HEK293 (cell line): Measurements from ENCODE around the gene ZBTB20.

ENCODE experiments used
- BCL11A ChIP-seq: fragments of 450-650 bp; formaldehyde crosslinking; IDR thresholded peaks from 2 replicates; pipeline ENCODE4 v1.5.1; 2016; ENCODE audit warnings: low read depth, missing biosample characterization, missing genetic modification characterization
- GLIS2 ChIP-seq: fragments of 450-650 bp; formaldehyde crosslinking; IDR thresholded peaks from 2 replicates; pipeline ENCODE4 v1.5.1; 2016; ENCODE audit warnings: missing biosample characterization, missing genetic modification characterization
- HOXD13 ChIP-seq: sonication (generic); formaldehyde crosslinking; IDR thresholded peaks from 2 replicates; pipeline ENCODE4 v1.8.0; 2022; ENCODE audit warnings: missing genetic modification reagents, borderline replicate concordance
- KLF17 ChIP-seq: fragments of 450-650 bp; formaldehyde crosslinking; IDR thresholded peaks from 2 replicates; pipeline ENCODE4 v1.5.1; 2016; ENCODE audit warnings: missing biosample characterization, missing genetic modification characterization
- TRIM28 ChIP-seq: IDR thresholded peaks from 2 replicates; pipeline ENCODE4 v1.6.1; 2011; ENCODE audit warnings: low read length, control low read depth, borderline replicate concordance
- YY1 ChIP-seq: fragments of 450-650 bp; formaldehyde crosslinking; IDR thresholded peaks from 2 replicates; pipeline ENCODE4 v1.5.1; 2018; ENCODE audit warnings: missing biosample characterization, missing genetic modification characterization
- ZFHX2 ChIP-seq: fragments of 450-650 bp; formaldehyde crosslinking; conservative IDR thresholded peaks from 2 replicates; pipeline ENCODE4 v1.5.1; 2016; ENCODE audit warnings: missing biosample characterization, missing genetic modification characterization
- ZIC2 ChIP-seq: fragments of 450-650 bp; formaldehyde crosslinking; IDR thresholded peaks from 2 replicates; pipeline ENCODE4 v1.5.1; 2016; ENCODE audit warnings: missing biosample characterization, missing genetic modification characterization
- ZNF140 ChIP-seq: fragments of 450-650 bp; formaldehyde crosslinking; IDR thresholded peaks from 2 replicates; pipeline ENCODE4 v1.5.1; 2016; ENCODE audit warnings: missing biosample characterization, missing genetic modification characterization
- ZNF146 ChIP-seq: fragments of 450-650 bp; formaldehyde crosslinking; IDR thresholded peaks from 2 replicates; pipeline ENCODE4 v1.5.1; 2016; ENCODE audit warnings: missing biosample characterization, missing genetic modification characterization
- ZNF148 ChIP-seq: fragments of 450-650 bp; formaldehyde crosslinking; IDR thresholded peaks from 2 replicates; pipeline ENCODE4 v1.5.0; 2017; ENCODE audit warnings: missing biosample characterization, missing genetic modification characterization, borderline replicate concordance
- ZNF157 ChIP-seq: fragments of 450-650 bp; formaldehyde crosslinking; IDR thresholded peaks from 2 replicates; pipeline ENCODE4 v1.5.1; 2016; ENCODE audit warnings: missing biosample characterization, missing genetic modification characterization
- ZNF223 ChIP-seq: fragments of 450-650 bp; formaldehyde crosslinking; IDR thresholded peaks from 2 replicates; pipeline ENCODE4 v1.5.1; 2016; ENCODE audit warnings: missing biosample characterization, missing genetic modification characterization
- ZNF26 ChIP-seq: fragments of 450-650 bp; formaldehyde crosslinking; IDR thresholded peaks from 2 replicates; pipeline ENCODE4 v1.5.1; 2016; ENCODE audit warnings: missing biosample characterization, missing genetic modification characterization
- ZNF335 ChIP-seq: fragments of 450-650 bp; formaldehyde crosslinking; conservative IDR thresholded peaks from 2 replicates; pipeline ENCODE4 v1.5.1; 2016; ENCODE audit warnings: missing biosample characterization, missing genetic modification characterization
- ZNF521 ChIP-seq: fragments of 450-650 bp; formaldehyde crosslinking; IDR thresholded peaks from 2 replicates; pipeline ENCODE4 v1.5.1; 2017; ENCODE audit warnings: missing biosample characterization, mild to moderate bottlenecking, missing genetic modification characterization
- ZNF549 ChIP-seq: fragments of 450-650 bp; IDR thresholded peaks from 2 replicates; pipeline ENCODE4 v1.5.1; 2018; ENCODE audit warnings: missing biosample characterization, missing genetic modification characterization, mild to moderate bottlenecking, inconsistent platforms, moderate library complexity
- ZNF558 ChIP-seq: fragments of 450-650 bp; formaldehyde crosslinking; IDR thresholded peaks from 2 replicates; pipeline ENCODE4 v1.5.1; 2016; ENCODE audit warnings: missing biosample characterization, missing genetic modification characterization
- ZNF624 ChIP-seq: fragments of 450-650 bp; formaldehyde crosslinking; IDR thresholded peaks from 2 replicates; pipeline ENCODE4 v1.5.1; 2017; ENCODE audit warnings: missing biosample characterization, missing genetic modification characterization
- ZSCAN30 ChIP-seq: fragments of 450-650 bp; IDR thresholded peaks from 2 replicates; pipeline ENCODE4 v1.5.1; 2018; ENCODE audit warnings: missing biosample characterization, mild to moderate bottlenecking, missing genetic modification characterization, moderate library complexity
- TF ChIP-seq, protein P1 (sequence below): fragments of 450-650 bp; formaldehyde crosslinking; IDR thresholded peaks from 2 replicates; pipeline ENCODE4 v1.5.1; 2016; ENCODE audit warnings: missing biosample characterization, missing genetic modification characterization

The ZBTB20 gene

GRCh38 chr3:115146418-115147328, at the start of gene ZBTB20 (continued):
- TF ChIP-seq ZNF26 (tag by site-specific recombination) (no peak), ZIC2 (peak; percentile 34; the same call in 1 of the 2 replicates), TRIM28 (no peak), ZSCAN30 (tag by site-specific recombination) (no peak), ZNF558 (tag by site-specific recombination) (peak; percentile 18; the same call in 1 of the 2 replicates), KLF17 (no peak), ZNF549 (tag by site-specific recombination) (no peak), ZNF223 (tag by site-specific recombination) (no peak), HOXD13 (CRISPR knock-in tag) (no peak), YY1 (tag by site-specific recombination) (no peak), ZNF335 (tag by site-specific recombination) (peak; percentile 79), ZNF140 (no peak), ZNF521 (tag by site-specific recombination) (no peak), ZNF146 (tag by site-specific recombination) (no peak), ZFHX2 (tag by site-specific recombination) (0 out of 2 replicates have a peak, but pooled peaks have one; percentile 19), GLIS2 (tag by site-specific recombination) (peak; percentile 62; the same call in 1 of the 2 replicates), ZNF157 (tag by site-specific recombination) (no peak), BCL11A (no peak), ZNF148 (no peak), ZNF624 (no peak)
- TF ChIP-seq, protein P1, sequence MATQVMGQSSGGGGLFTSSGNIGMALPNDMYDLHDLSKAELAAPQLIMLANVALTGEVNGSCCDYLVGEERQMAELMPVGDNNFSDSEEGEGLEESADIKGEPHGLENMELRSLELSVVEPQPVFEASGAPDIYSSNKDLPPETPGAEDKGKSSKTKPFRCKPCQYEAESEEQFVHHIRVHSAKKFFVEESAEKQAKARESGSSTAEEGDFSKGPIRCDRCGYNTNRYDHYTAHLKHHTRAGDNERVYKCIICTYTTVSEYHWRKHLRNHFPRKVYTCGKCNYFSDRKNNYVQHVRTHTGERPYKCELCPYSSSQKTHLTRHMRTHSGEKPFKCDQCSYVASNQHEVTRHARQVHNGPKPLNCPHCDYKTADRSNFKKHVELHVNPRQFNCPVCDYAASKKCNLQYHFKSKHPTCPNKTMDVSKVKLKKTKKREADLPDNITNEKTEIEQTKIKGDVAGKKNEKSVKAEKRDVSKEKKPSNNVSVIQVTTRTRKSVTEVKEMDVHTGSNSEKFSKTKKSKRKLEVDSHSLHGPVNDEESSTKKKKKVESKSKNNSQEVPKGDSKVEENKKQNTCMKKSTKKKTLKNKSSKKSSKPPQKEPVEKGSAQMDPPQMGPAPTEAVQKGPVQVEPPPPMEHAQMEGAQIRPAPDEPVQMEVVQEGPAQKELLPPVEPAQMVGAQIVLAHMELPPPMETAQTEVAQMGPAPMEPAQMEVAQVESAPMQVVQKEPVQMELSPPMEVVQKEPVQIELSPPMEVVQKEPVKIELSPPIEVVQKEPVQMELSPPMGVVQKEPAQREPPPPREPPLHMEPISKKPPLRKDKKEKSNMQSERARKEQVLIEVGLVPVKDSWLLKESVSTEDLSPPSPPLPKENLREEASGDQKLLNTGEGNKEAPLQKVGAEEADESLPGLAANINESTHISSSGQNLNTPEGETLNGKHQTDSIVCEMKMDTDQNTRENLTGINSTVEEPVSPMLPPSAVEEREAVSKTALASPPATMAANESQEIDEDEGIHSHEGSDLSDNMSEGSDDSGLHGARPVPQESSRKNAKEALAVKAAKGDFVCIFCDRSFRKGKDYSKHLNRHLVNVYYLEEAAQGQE (tag by site-specific recombination), result no peak
